ENCODE results near the gene SZRD1. TPM values are rescaled to one million over a fixed set of nuclear protein-coding genes. Genes with fewer than 3 reads are reported as not detected.
A peak's percentile ranks its signal among the peaks of the same experiment; 100 is the strongest.

SZRD1 gene
- total and polyA plus RNA-seq, 2 of the 8 experiments (the other 6 are each of a cell fraction or from before 2014, with no cell fraction given) = 97.8 to 108 TPM

GRCh38 chr1:16440131-16440469 is 73.1 kb downstream of the SZRD1 start:
- H3K9ac ChIP-seq (replicated peaks in 1 of 4; ENCODE audit: extremely low read depth in 1 of 4, low read depth in 3 of 4, low read length in 3 of 4) = 0 out of 7 replicates have a peak overlapping the region, but pooled peaks of 1 of the 4 experiments have one; percentile 13
- no peak overlapping the region for H2AK5ac ChIP-seq (ENCODE audit: low read depth, low read length)
- peak overlapping the region; percentile 12 to 73 (median 32); a peak in 6 of 8 replicates for H3K4me3 ChIP-seq (ENCODE audit: extremely low read depth in 1 of 4, insufficient read depth in 2 of 4, low read depth in 3 of 4, low read length in 4 of 4)
- no peak overlapping the region for H2BK20ac ChIP-seq (ENCODE audit: low read length)
- H3K79me1 ChIP-seq (ENCODE audit: low read depth, low read length) = no peaks in the 10 kb centered on the region; the same call in 1 of the 2 replicates
- DNase-seq (ENCODE audit: low read depth in 1 of 2, low spot score in 2 of 2) = no peak
- peak overlapping the region; percentile 61 for H4K5ac ChIP-seq (ENCODE audit: insufficient read length, low read depth, low read length)
- peak overlapping the region; percentile 75; the same call in 1 of the 2 replicates for H2BK5ac ChIP-seq (ENCODE audit: low read depth, low read length)
- peaks cover 0 to 12% (median 2%) of the 10 kb centered on the region in 4 experiments; a peak in 4 of 8 replicates for H3K36me3 ChIP-seq (ENCODE audit: control insufficient read depth in 2 of 4, insufficient read depth in 4 of 4, low read length in 3 of 4)
- peak overlapping the region; percentile 83 for H4K91ac ChIP-seq (replicated peaks; ENCODE audit: insufficient read length, low read length)
- WGBS, 2 experiments (ENCODE audit: extremely low coverage in 1 of 2, insufficient coverage in 1 of 2, insufficient read length in 1 of 2, insufficient replicate concordance in 2 of 2, low coverage in 1 of 2, low lambda C conversion rate in 2 of 2, missing lambda C conversion rate in 1 of 2) = 46% methylated on average over 6 of the region's 7 CpGs; no CpG with 5 or more reads in 1 of the 2 experiments
- peak overlapping the region; percentile 98 for H2AFZ ChIP-seq (ENCODE audit: low read length)
- no peak overlapping the region for H3K14ac ChIP-seq (ENCODE audit: insufficient read length)
- H3K4me2 ChIP-seq (ENCODE audit: insufficient read depth in 1 of 2, low read depth in 2 of 2, low read length in 2 of 2) = peak overlapping the region; percentile 74 to 76
- H3K23me2 ChIP-seq (ENCODE audit: low read depth, low read length) = peaks cover 4% of the 10 kb centered on the region; the same call in 1 of the 2 replicates
- no peaks in the 10 kb centered on the region for H3K9me3 ChIP-seq (ENCODE audit: insufficient read depth in 2 of 2, low read depth in 1 of 2, low read length in 1 of 2)
- peak overlapping the region; percentile 38; the same call in 1 of the 2 replicates for H3K27ac ChIP-seq (ENCODE audit: low read depth, low read length)
- H4K8ac ChIP-seq (ENCODE audit: extremely low read depth, insufficient read depth, low read length) = peak overlapping the region; percentile 73; the same call in 1 of the 2 replicates
- peaks cover 10 to 20% of the 10 kb centered on the region in 2 experiments for H4K20me1 ChIP-seq (replicated peaks in 1 of 2; ENCODE audit: control insufficient read depth in 1 of 2, insufficient read depth in 2 of 2, low read length in 2 of 2)
- H3K56ac ChIP-seq (replicated peaks; ENCODE audit: insufficient read length, low read depth, low read length) = peak overlapping the region; percentile 63
- no peak for TF ChIP-seq GTF2F1 (IDR thresholded peaks at IDR 0.05; ENCODE audit: borderline replicate concordance, low read depth, low read length)
- no peak for TF ChIP-seq POLR2A (IDR thresholded peaks at IDR 0.05; ENCODE audit: control extremely low read depth in 1 of 2, low read depth in 2 of 2, low read length in 2 of 2)
- no peak for TF ChIP-seq BACH1 (IDR thresholded peaks at IDR 0.05; ENCODE audit: low read length)
- 0 out of 2 replicates have a peak, but pooled peaks have one; percentile 43 for TF ChIP-seq PHF8 (conservative IDR thresholded peaks at IDR 0.05; ENCODE audit: low read depth, low read length)
- H3K27me3 ChIP-seq (replicated peaks in 1 of 4; ENCODE audit: control insufficient read depth in 3 of 4, extremely low read depth in 1 of 4, insufficient read depth in 3 of 4, low read length in 3 of 4) = peaks cover 0 to 4% (median 3%) of the 10 kb centered on the region in 4 experiments; a peak in 1 of 7 replicates
- H3K79me2 ChIP-seq (ENCODE audit: control insufficient read depth in 1 of 2, insufficient read depth in 2 of 2, low read length in 2 of 2) = no peaks in the 10 kb centered on the region
- H3K4ac ChIP-seq (replicated peaks; ENCODE audit: insufficient read length, low read depth, low read length) = peak overlapping the region; percentile 70
- ChIA-PET CTCF (ENCODE audit: partially characterized antibody) (interaction anchor here (0.8 to 2.9 kb wide), 28 partner anchors 9 to 374 kb away, joined by 3 to 19 read pairs (median 5); no protein-coding TSS in a partner anchor), POLR2A (ENCODE audit: partially characterized antibody) (interaction anchor here (1.0 to 3.1 kb wide), 9 partner anchors 10 to 233 kb away, joined by 3 to 15 read pairs (median 4); partner anchors contain the start of gene RNU1-1)
- FAIRE-seq = no peak
- peak overlapping the region; percentile 94; the same call in 1 of the 2 replicates for H3K18ac ChIP-seq (ENCODE audit: extremely low read depth, low read length)
- no peak overlapping the region for H2BK120ac ChIP-seq (replicated peaks; ENCODE audit: low read depth, low read length)
- peaks cover 0 to 2% (median 0%) of the 10 kb centered on the region in 4 experiments; a peak in 3 of 7 replicates for H3K4me1 ChIP-seq (replicated peaks in 1 of 4; ENCODE audit: control insufficient read depth in 3 of 4, insufficient read depth in 4 of 4, low read length in 3 of 4)
- peak overlapping the region; percentile 82; the same call in 1 of the 2 replicates for H2BK12ac ChIP-seq (ENCODE audit: low read depth, low read length)
- H2BK15ac ChIP-seq (ENCODE audit: low read length) = no peak overlapping the region
- H3K23ac ChIP-seq (ENCODE audit: insufficient read length) = no peak overlapping the region

Measured in H1 (cell line).